Suppressor macrophage (primary cell): ENCODE measurements around the gene PTPRF.

Experiments used
- DNase-seq, 4 experiments: peaks; one replicate each; pipeline ENCODE4 v3.0.0-alpha.2; 2020 to 2022

Gene PTPRF

GRCh38 chr1:43513471-43514173, 17.1 kb upstream of the PTPRF start:
- DNase-seq = no peak

GRCh38 chr1:43518935-43519686, 11.6 kb upstream of the PTPRF start:
- no peak for DNase-seq

- DNase-seq = peak in 1 of 4 experiments; percentile 12
These were observed 10.4 kb upstream of the PTPRF start for GRCh38 chr1:43520100-43520778.

- DNase-seq = no peak
These were observed 9.6 kb upstream of the PTPRF start for GRCh38 chr1:43521078-43521477.

- DNase-seq = peak in 3 of 4 experiments; percentile 29 to 46 (median 36)
These were observed 8.9 kb upstream of the PTPRF start for GRCh38 chr1:43521756-43522155.

- peak in 1 of 4 experiments; percentile 12 for DNase-seq
These were observed 8.3 kb upstream of the PTPRF start for GRCh38 chr1:43522431-43522775.

- DNase-seq = peak; percentile 60 to 85 (median 76)
These were observed 7.8 kb upstream of the PTPRF start for GRCh38 chr1:43522776-43523480.

GRCh38 chr1:43524804-43525203, 5.9 kb upstream of the PTPRF start:
- no peak for DNase-seq

GRCh38 chr1:43526002-43526401, 4.7 kb upstream of the PTPRF start:
- DNase-seq = no peak

GRCh38 chr1:43527111-43527878, 3.4 kb upstream of the PTPRF start:
- DNase-seq = no peak

GRCh38 chr1:43529206-43529731, 1.4 kb upstream of the PTPRF start:
- peak; percentile 86 to 92 (median 90) for DNase-seq

GRCh38 chr1:43531107-43531905, 623 bp downstream of the PTPRF start:
- peak in 1 of 4 experiments; percentile 34 for DNase-seq

- no peak for DNase-seq
These were observed 1.4 kb downstream of the PTPRF start for GRCh38 chr1:43531906-43532584.

GRCh38 chr1:43532716-43533115, 2.0 kb downstream of the PTPRF start:
- DNase-seq = no peak

GRCh38 chr1:43533584-43533983, 2.9 kb downstream of the PTPRF start:
- DNase-seq = peak in 3 of 4 experiments; percentile 8 to 25 (median 16)

- DNase-seq = no peak
These were observed 3.6 kb downstream of the PTPRF start for GRCh38 chr1:43534256-43534655.

GRCh38 chr1:43536196-43536863, 5.6 kb downstream of the PTPRF start:
- DNase-seq = no peak

GRCh38 chr1:43536864-43537358, 6.2 kb downstream of the PTPRF start:
- DNase-seq = no peak

- no peak for DNase-seq
These were observed 6.9 kb downstream of the PTPRF start for GRCh38 chr1:43537423-43538142.
